Karpas-422 (cell line): ENCODE data around the gene AFF3. TPM values are rescaled to one million over a fixed set of nuclear protein-coding genes. Genes with fewer than 3 reads are reported as not detected.

ENCODE experiments used
- DNase-seq: peaks from one replicate; pipeline ENCODE4 v3.0.0-alpha.2; 2015
- H2AFZ ChIP-seq: fragments of 200-600 bp; sonication (generic); 2 replicates; pipeline ENCODE4 v1.6.1; 2014; ENCODE audit warnings: antibody characterized with exemption, low read length, mixed read lengths
- H3K27ac ChIP-seq: fragments of 200-600 bp; sonication (generic); 2 replicates; pipeline ENCODE4 v1.5.1; 2014; ENCODE audit warnings: mild to moderate bottlenecking, low read length, moderate library complexity
- H3K27me3 ChIP-seq: fragments of 200-600 bp; sonication (generic); 2 replicates; pipeline ENCODE4 v1.6.1; 2014; ENCODE audit warnings: low read length, mixed read lengths
- H3K36me3 ChIP-seq: fragments of 200-600 bp; sonication (generic); 2 replicates; pipeline ENCODE4 v1.6.1; 2014; ENCODE audit warnings: low read length, mixed read lengths; ENCODE audit not compliant: insufficient read depth
- H3K4me1 ChIP-seq: fragments of 200-600 bp; sonication (generic); 2 replicates; pipeline ENCODE4 v1.6.1; 2014; ENCODE audit warnings: mild to moderate bottlenecking, low read length, mixed read lengths
- H3K4me2 ChIP-seq: fragments of 200-600 bp; sonication (generic); 2 replicates; pipeline ENCODE4 v1.6.1; 2014; ENCODE audit warnings: low read length, low read depth, mild to moderate bottlenecking; ENCODE audit not compliant: poor library complexity, severe bottlenecking
- H3K4me3 ChIP-seq: fragments of 200-600 bp; sonication (generic); 2 replicates; pipeline ENCODE4 v1.5.1; 2014; ENCODE audit warnings: mild to moderate bottlenecking, antibody characterized with exemption, low read length, mixed read lengths
- H3K79me2 ChIP-seq: fragments of 200-600 bp; sonication (generic); 2 replicates; pipeline ENCODE4 v1.6.1; 2014; ENCODE audit warnings: mild to moderate bottlenecking, low read length, mixed read lengths
- H3K9ac ChIP-seq: fragments of 200-600 bp; sonication (generic); 2 replicates; pipeline ENCODE4 v1.6.0; 2014; ENCODE audit warnings: low read length
- H3K9me2 ChIP-seq: fragments of 200-600 bp; sonication (generic), shearing (Covaris generic); replicated peaks from 2 replicates; pipeline ENCODE4 v1.6.0; 2014; ENCODE audit warnings: mild to moderate bottlenecking, low read length, moderate library complexity; ENCODE audit not compliant: insufficient read depth
- H3K9me3 ChIP-seq: fragments of 300-700, 200-600 bp; sonication (generic); 2 replicates; pipeline ENCODE4 v1.6.1; 2014; ENCODE audit warnings: low read length, mixed read lengths
- H4K20me1 ChIP-seq: fragments of 200-600 bp; sonication (generic); 2 replicates; pipeline ENCODE4 v1.6.1; 2014; ENCODE audit warnings: mild to moderate bottlenecking, antibody characterized with exemption, low read length, low read depth; ENCODE audit not compliant: insufficient read depth
- total RNA-seq: library from RNA; depleted of rRNA; stranded (reverse); fragments of >200 nt; shearing (Covaris generic); gene quantifications from 2 replicates; pipeline ENCODE4 v1.2.3, GENCODE V29; 2014; ENCODE audit warnings: low replicate concordance

The AFF3 gene
- total RNA-seq, 1 experiment from 2014 or later, result 99.7 TPM

- no peaks in the 10 kb centered on the region for H3K4me1 ChIP-seq
- no peaks in the 10 kb centered on the region for H3K79me2 ChIP-seq
- H3K9me3 ChIP-seq, result no peaks in the 10 kb centered on the region
- no peak overlapping the region for H3K4me2 ChIP-seq
- DNase-seq, result no peak
- no peak overlapping the region for H3K9ac ChIP-seq
- H3K9me2 ChIP-seq, result no peaks in the 10 kb centered on the region
- H3K4me3 ChIP-seq, result no peak overlapping the region
- H3K27me3 ChIP-seq, result no peaks in the 10 kb centered on the region
- H4K20me1 ChIP-seq, result no peaks in the 10 kb centered on the region
- H3K27ac ChIP-seq, result no peak overlapping the region
- no peak overlapping the region for H2AFZ ChIP-seq
- 0 out of 2 replicates have a peak, but pooled peaks cover under 1% of the 10 kb centered on the region for H3K36me3 ChIP-seq
Observed at GRCh38 chr2:99821572-99821971, 320.8 kb downstream of the AFF3 start.

DNA sequence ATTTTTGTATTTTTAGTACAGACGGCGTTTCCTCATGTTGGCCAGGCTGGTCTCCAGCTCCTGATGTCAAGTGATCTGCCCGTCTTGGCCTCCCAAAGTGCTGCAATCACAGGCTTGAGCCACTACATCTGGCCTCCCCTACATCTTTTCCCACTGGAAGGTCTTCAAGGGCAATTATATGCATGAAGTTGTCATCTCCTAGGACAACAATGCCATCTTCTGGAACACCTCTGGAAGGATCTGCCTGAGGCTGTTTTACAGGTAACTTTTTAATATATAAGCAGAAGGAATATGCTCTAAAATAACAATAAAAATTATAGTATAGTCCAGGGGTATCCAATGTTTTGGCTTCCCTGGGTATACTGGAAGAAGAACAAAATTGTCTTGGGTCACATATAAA is 321.4 kb downstream of the AFF3 start:
- Histone ChIP-seq H3K36me3 (no peaks in the 10 kb centered on the region), H3K27ac (no peak overlapping the region), H3K9ac (no peak overlapping the region), H2AFZ (no peak overlapping the region), H3K4me3 (no peak overlapping the region), H3K79me2 (no peaks in the 10 kb centered on the region), H3K9me3 (no peaks in the 10 kb centered on the region), H4K20me1 (no peaks in the 10 kb centered on the region), H3K4me1 (no peaks in the 10 kb centered on the region), H3K27me3 (no peaks in the 10 kb centered on the region), H3K4me2 (no peak overlapping the region), H3K9me2 (no peaks in the 10 kb centered on the region)
- DNase-seq, result no peak

- no peaks in the 10 kb centered on the region for H3K27me3 ChIP-seq
- no peak overlapping the region for H3K4me3 ChIP-seq
- no peaks in the 10 kb centered on the region for H3K9me3 ChIP-seq
- H3K79me2 ChIP-seq, result no peaks in the 10 kb centered on the region
- no peak for DNase-seq
- no peak overlapping the region for H3K4me2 ChIP-seq
- H3K36me3 ChIP-seq, result no peaks in the 10 kb centered on the region
- H3K9ac ChIP-seq, result no peak overlapping the region
- no peaks in the 10 kb centered on the region for H3K4me1 ChIP-seq
- H3K27ac ChIP-seq, result no peak overlapping the region
- no peaks in the 10 kb centered on the region for H4K20me1 ChIP-seq
- H3K9me2 ChIP-seq, result no peaks in the 10 kb centered on the region
- H2AFZ ChIP-seq, result no peak overlapping the region
Observed at GRCh38 chr2:99819766-99820165, 322.6 kb downstream of the AFF3 start.

GRCh38 chr2:99818842-99819241 is 323.5 kb downstream of the AFF3 start:
- no peaks in the 10 kb centered on the region for H4K20me1 ChIP-seq
- no peak overlapping the region for H3K9ac ChIP-seq
- H3K27ac ChIP-seq, result no peak overlapping the region
- H2AFZ ChIP-seq, result no peak overlapping the region
- no peak overlapping the region for H3K4me2 ChIP-seq
- H3K4me1 ChIP-seq, result no peaks in the 10 kb centered on the region
- H3K36me3 ChIP-seq, result no peaks in the 10 kb centered on the region
- H3K9me3 ChIP-seq, result no peaks in the 10 kb centered on the region
- no peaks in the 10 kb centered on the region for H3K79me2 ChIP-seq
- H3K9me2 ChIP-seq, result no peaks in the 10 kb centered on the region
- DNase-seq, result peak; percentile 75
- H3K27me3 ChIP-seq, result no peaks in the 10 kb centered on the region
- no peak overlapping the region for H3K4me3 ChIP-seq

GRCh38 chr2:99816908-99817307 is 325.5 kb downstream of the AFF3 start:
- H3K4me3 ChIP-seq, result no peak overlapping the region
- H3K9ac ChIP-seq, result no peak overlapping the region
- no peak overlapping the region for H3K4me2 ChIP-seq
- H3K9me2 ChIP-seq, result no peaks in the 10 kb centered on the region
- H3K9me3 ChIP-seq, result no peaks in the 10 kb centered on the region
- H2AFZ ChIP-seq, result no peak overlapping the region
- no peaks in the 10 kb centered on the region for H4K20me1 ChIP-seq
- no peak for DNase-seq
- no peaks in the 10 kb centered on the region for H3K4me1 ChIP-seq
- no peaks in the 10 kb centered on the region for H3K79me2 ChIP-seq
- no peaks in the 10 kb centered on the region for H3K36me3 ChIP-seq
- H3K27me3 ChIP-seq, result no peaks in the 10 kb centered on the region
- no peak overlapping the region for H3K27ac ChIP-seq

GRCh38 chr2:99812426-99812825 is 330.0 kb downstream of the AFF3 start:
- no peak overlapping the region for H3K4me3 ChIP-seq
- H3K9me3 ChIP-seq, result no peaks in the 10 kb centered on the region
- no peaks in the 10 kb centered on the region for H3K79me2 ChIP-seq

GRCh38 chr2:99811544-99811943 is 330.8 kb downstream of the AFF3 start:
- no peaks in the 10 kb centered on the region for H3K79me2 ChIP-seq
- no peaks in the 10 kb centered on the region for H3K9me2 ChIP-seq
- H3K9ac ChIP-seq, result no peak overlapping the region
- no peak overlapping the region for H3K4me3 ChIP-seq
- H3K27ac ChIP-seq, result no peak overlapping the region
- no peak overlapping the region for H2AFZ ChIP-seq
- DNase-seq, result no peak
- H3K9me3 ChIP-seq, result no peaks in the 10 kb centered on the region
- no peak overlapping the region for H3K4me2 ChIP-seq
- H3K27me3 ChIP-seq, result no peaks in the 10 kb centered on the region
- no peaks in the 10 kb centered on the region for H3K36me3 ChIP-seq
- peaks cover 8% of the 10 kb centered on the region; the same call in 1 of the 2 replicates for H4K20me1 ChIP-seq
- no peaks in the 10 kb centered on the region; the same call in 1 of the 2 replicates for H3K4me1 ChIP-seq

More at GRCh38 chr2:99812426-99812825, 330.0 kb downstream of the AFF3 start:
- Histone ChIP-seq H2AFZ (no peak overlapping the region), H3K4me2 (no peak overlapping the region), H3K4me1 (no peaks in the 10 kb centered on the region), H3K9ac (no peak overlapping the region), H3K9me2 (no peaks in the 10 kb centered on the region), H3K27me3 (no peaks in the 10 kb centered on the region), H3K27ac (no peak overlapping the region), H3K36me3 (no peaks in the 10 kb centered on the region), H4K20me1 (peaks cover 8% of the 10 kb centered on the region; the same call in 1 of the 2 replicates)
- DNase-seq, result no peak

DNA sequence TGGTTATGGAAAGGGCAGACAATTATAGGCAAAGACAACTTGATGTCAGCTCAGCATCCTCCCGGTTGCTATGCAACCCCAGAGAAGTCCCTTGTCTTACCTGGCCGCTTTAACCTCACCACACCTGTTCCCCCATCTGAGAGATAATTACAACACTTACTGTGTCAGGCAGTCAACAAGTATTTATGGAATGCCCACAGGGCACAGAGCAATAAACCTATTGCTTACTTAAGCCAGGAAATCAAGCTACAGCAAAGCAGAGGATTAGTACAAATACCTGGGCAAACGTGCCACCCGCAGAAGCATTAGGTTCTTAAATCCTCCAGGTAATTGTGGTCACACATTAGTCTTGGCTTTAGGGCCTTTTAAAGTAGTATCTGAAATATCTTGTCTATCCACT is 332.2 kb downstream of the AFF3 start:
- no peak overlapping the region for H3K4me3 ChIP-seq
- no peaks in the 10 kb centered on the region for H3K36me3 ChIP-seq
- no peaks in the 10 kb centered on the region for H3K9me3 ChIP-seq
- H3K4me1 ChIP-seq, result peaks cover 8% of the 10 kb centered on the region
- no peak overlapping the region for H3K27ac ChIP-seq
- H3K9ac ChIP-seq, result no peak overlapping the region
- H3K4me2 ChIP-seq, result no peak overlapping the region
- H3K9me2 ChIP-seq, result no peaks in the 10 kb centered on the region
- peaks cover 8% of the 10 kb centered on the region; the same call in 1 of the 2 replicates for H4K20me1 ChIP-seq
- DNase-seq, result no peak
- H3K79me2 ChIP-seq, result no peaks in the 10 kb centered on the region
- no peaks in the 10 kb centered on the region for H3K27me3 ChIP-seq
- no peak overlapping the region for H2AFZ ChIP-seq
